ENCODE results near the gene ST3GAL5.

Gene ST3GAL5

DNA sequence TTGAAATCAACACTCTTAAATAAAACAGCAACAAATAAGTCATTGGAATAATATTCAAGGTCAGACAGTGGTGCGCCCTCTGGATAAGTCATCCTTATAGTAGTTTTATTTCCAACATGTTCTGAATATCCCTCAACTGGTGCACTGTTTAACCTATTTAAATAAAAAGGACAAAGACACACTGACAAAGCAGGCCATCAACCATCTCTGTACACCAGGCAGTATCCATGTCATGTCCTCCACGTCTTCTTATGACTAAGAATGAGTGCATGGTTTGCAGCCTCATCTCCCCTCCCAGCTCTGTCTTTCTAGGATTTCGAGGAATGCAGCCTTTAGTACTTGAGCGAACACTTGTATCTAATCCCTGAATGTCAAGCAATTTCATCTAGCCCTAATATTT, 42.4 kb downstream of the ST3GAL5 start:
- TF ChIP-seq, protein P1, sequence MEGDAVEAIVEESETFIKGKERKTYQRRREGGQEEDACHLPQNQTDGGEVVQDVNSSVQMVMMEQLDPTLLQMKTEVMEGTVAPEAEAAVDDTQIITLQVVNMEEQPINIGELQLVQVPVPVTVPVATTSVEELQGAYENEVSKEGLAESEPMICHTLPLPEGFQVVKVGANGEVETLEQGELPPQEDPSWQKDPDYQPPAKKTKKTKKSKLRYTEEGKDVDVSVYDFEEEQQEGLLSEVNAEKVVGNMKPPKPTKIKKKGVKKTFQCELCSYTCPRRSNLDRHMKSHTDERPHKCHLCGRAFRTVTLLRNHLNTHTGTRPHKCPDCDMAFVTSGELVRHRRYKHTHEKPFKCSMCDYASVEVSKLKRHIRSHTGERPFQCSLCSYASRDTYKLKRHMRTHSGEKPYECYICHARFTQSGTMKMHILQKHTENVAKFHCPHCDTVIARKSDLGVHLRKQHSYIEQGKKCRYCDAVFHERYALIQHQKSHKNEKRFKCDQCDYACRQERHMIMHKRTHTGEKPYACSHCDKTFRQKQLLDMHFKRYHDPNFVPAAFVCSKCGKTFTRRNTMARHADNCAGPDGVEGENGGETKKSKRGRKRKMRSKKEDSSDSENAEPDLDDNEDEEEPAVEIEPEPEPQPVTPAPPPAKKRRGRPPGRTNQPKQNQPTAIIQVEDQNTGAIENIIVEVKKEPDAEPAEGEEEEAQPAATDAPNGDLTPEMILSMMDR (conservative IDR thresholded peaks at IDR 0.05; ENCODE audit: low read depth, low read length) = no peak
- no peak for DNase-seq (ENCODE audit: low read depth)
- H3K4me3 ChIP-seq (ENCODE audit: low read length) = no peak overlapping the region

DNA sequence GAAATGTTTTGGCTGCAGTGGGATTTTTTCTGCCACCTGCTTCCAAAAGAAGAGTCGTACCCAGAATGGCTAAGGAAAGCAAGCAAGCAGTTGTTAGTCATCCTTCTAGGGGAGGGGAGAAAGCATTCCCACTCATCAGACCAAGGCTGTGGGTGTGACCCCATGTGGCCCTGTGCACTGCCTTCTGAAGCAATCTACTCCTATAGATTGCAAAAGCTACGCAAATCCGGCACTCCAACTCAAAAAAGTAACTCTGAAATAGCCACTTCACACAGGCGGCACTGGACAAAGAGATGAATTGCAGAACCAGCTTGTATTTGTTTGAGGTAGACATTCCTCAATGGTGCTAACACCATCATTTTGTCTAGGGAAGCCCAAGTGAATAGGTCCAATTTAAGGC, 44.3 kb downstream of the ST3GAL5 start:
- TF ChIP-seq, protein P1 (conservative IDR thresholded peaks at IDR 0.05; ENCODE audit: low read depth, low read length) = no peak
- H3K4me3 ChIP-seq (ENCODE audit: low read length) = no peak overlapping the region
- DNase-seq (ENCODE audit: low read depth) = no peak

DNA sequence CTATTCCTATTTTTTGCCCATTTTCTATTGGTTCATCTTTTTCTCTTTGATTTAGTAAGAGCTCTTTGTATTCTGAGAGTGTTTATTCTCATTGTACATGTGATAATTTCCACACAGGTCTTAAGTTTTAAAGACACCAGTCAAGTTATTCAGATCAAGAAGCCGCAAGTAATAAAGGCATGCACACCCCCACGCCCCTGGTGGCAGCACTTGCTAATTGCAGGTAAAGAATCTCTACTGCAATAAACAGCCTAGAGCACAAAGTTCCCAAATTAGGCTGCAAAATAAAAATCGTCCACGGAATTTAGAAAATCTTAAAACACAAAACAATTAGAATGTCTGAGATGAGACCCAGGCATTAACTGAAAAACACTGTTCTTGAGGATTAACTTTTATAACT, 45.2 kb downstream of the ST3GAL5 start:
- TF ChIP-seq, protein P1 (conservative IDR thresholded peaks at IDR 0.05; ENCODE audit: low read depth, low read length) = peak; percentile 64
- DNase-seq (ENCODE audit: low read depth) = no peak
- H3K4me3 ChIP-seq (ENCODE audit: low read length) = no peak overlapping the region

DNA sequence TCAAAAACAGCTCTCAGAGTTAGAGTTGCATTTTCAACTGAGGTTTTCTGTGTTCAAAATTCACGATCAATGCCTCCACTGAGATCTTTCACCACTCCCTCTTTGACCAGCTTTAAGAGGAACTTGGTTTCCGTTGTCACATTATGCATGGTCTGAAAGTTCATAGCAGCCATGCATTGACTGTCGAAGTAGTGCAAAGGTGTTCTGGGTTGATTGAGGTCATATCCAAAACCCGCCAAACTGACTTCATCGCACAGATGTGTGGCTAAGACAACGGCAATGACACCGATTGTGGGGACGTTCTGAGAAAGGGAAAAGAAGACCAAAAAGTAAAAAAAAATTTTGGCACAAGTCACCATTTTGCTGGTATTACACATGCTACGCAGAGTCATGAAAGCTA, 48.7 kb downstream of the ST3GAL5 start:
- no peak overlapping the region for H3K4me3 ChIP-seq (ENCODE audit: low read length)
- DNase-seq (ENCODE audit: low read depth) = no peak
- TF ChIP-seq, protein P1 (conservative IDR thresholded peaks at IDR 0.05; ENCODE audit: low read depth, low read length) = no peak

DNA sequence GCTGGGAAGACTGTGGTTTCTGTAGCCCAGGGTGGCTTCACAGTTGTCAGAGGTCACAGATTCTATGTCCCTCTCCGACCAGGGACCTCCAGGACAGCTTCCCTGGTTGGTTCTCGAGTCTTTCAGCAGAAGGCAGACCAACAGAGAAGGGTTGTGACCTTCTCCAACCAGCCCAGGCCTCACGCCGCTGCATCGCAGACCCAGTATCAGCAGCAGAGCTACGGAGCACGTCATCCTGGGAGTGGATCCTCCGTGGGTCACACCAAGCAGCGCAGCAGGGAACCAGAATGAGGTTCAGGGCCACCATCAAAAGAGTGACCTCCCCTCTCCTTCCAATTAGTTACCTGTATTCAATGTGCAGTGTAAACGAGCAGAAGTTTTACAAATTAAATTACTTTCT, 49.3 kb downstream of the ST3GAL5 start:
- TF ChIP-seq, protein P1 (conservative IDR thresholded peaks at IDR 0.05; ENCODE audit: low read depth, low read length) = no peak
- no peak overlapping the region for H3K4me3 ChIP-seq (ENCODE audit: low read length)
- no peak for DNase-seq (ENCODE audit: low read depth)

DNA sequence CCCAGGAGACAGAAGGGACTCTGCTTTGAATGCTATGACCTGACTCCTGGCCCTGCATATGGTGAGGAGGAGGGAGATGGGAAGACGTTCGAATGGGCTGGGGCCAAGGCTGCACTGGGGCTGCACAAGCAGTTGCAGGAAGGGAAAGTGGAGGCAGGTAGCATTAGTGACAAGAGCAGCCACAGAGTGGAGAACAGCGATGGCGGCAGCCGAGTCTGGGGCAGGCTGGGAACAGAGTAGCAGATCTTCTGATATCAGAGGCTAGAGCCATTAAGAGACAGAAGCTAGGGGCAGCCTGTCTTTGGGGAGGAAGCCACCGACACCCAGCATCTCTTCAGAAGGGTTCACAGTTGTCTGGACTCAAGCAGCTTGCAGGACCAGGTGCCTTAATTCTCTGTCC, 50.1 kb downstream of the ST3GAL5 start:
- DNase-seq (ENCODE audit: low read depth) = no peak
- H3K4me3 ChIP-seq (ENCODE audit: low read length) = no peak overlapping the region
- TF ChIP-seq, protein P1 (conservative IDR thresholded peaks at IDR 0.05; ENCODE audit: low read depth, low read length) = no peak

DNA sequence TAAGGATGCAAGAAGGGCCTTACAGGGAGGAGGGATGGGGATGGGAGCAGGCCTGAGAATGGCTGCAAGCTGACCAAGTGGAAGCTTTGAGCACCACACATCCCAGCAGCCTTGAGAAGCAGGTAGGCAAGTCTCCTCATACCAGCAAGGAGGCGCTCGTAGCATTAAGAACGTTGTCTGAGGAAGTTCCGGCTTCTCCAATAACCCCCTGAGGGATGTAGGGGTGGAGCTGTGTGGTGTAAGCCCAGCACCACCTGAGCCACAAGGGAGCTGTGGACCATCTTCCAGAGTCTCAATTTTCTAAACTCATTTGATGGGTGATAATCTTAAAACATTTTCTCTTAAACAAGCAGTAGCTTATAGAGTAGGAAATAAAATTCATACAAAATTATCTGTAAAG, 50.6 kb downstream of the ST3GAL5 start:
- no peak for DNase-seq (ENCODE audit: low read depth)
- H3K4me3 ChIP-seq (ENCODE audit: low read length) = no peak overlapping the region
- TF ChIP-seq, protein P1 (conservative IDR thresholded peaks at IDR 0.05; ENCODE audit: low read depth, low read length) = no peak
